ENCODE results near the gene TOPAZ1. TPM values are rescaled to one million over a fixed set of nuclear protein-coding genes. Genes with fewer than 3 reads are reported as not detected.

The TOPAZ1 gene
- total and polyA plus RNA-seq, 2 of the 4 experiments (the other 2 are of a cell fraction), result not detected

DNA sequence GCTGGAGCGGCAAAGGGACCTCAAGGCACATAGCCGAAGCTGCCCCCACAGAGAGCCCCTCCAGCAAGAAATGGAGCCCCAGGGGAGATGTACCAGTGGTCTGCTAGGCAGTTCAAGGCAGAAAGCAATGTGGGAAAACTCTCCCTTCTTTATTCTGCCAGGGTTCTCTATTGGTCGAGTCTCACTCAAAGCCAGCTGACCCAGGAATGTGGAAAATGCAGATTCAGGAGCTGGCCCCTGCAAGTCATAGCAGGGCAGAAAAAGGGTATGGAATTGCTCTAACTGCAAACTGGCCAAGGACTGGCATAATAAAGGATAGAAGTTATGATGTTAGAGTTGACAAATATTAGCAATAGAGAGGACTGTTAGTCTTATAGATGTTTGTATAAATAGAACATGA is 4.0 kb upstream of the TOPAZ1 start:
- no peak overlapping the region for H3K4me2 ChIP-seq (ENCODE audit: low read depth, low read length)
- CTCF ChIA-PET, result no interaction called here

More for the DNA sequence above, 4.0 kb upstream of the TOPAZ1 start:
- no peaks in the 10 kb centered on the region for H3K79me1 ChIP-seq (ENCODE audit: low read depth in 1 of 2, low read length in 2 of 2)
- H2AK5ac ChIP-seq (ENCODE audit: low read depth, low read length), result no peak overlapping the region
- H3K14ac ChIP-seq (replicated peaks; ENCODE audit: low read depth, low read length), result no peak overlapping the region
- H3K4me3 ChIP-seq (ENCODE audit: insufficient read depth, low read depth, low read length), result no peak overlapping the region
- BruUV-seq (replicated peaks), result no TSS peak
- no peak for TF ChIP-seq SMC3 (IDR thresholded peaks at IDR 0.05; ENCODE audit: low read depth, low read length)
- no peak overlapping the region for H2BK15ac ChIP-seq (ENCODE audit: low read depth, low read length)
- no peak overlapping the region for H3K23ac ChIP-seq (ENCODE audit: low read depth, low read length)
- no peak overlapping the region for H2BK120ac ChIP-seq (ENCODE audit: low read depth, low read length)
- no peak overlapping the region for H4K8ac ChIP-seq (ENCODE audit: low read depth in 2 of 2, low read length in 2 of 2)
- no peaks in the 10 kb centered on the region for H3K36me3 ChIP-seq (ENCODE audit: control insufficient read depth, insufficient read depth, low read length)
- H4K5ac ChIP-seq (ENCODE audit: low read depth, low read length), result no peak overlapping the region
- intact Hi-C loops (cut with micrococcal nuclease), result no loop called here
- DNase-seq, result no peak
- H3K18ac ChIP-seq (ENCODE audit: low read depth, low read length), result no peak overlapping the region
- no peak overlapping the region for H2BK5ac ChIP-seq (ENCODE audit: low read depth, low read length, poor library complexity, severe bottlenecking)
- no peak overlapping the region for H3K4ac ChIP-seq (ENCODE audit: low read depth, low read length)
- no peaks in the 10 kb centered on the region for H3K9me1 ChIP-seq (ENCODE audit: insufficient read depth, low read length)
- no peak overlapping the region for H3K27ac ChIP-seq (ENCODE audit: insufficient read depth, low read length)
- no peaks in the 10 kb centered on the region for H3K9me3 ChIP-seq (ENCODE audit: control insufficient read depth, insufficient read depth, low read length)
- H2AK9ac ChIP-seq (replicated peaks; ENCODE audit: low read depth, low read length, poor library complexity), result no peak overlapping the region
- no peaks in the 10 kb centered on the region for H3K4me1 ChIP-seq (ENCODE audit: control insufficient read depth, insufficient read depth, low read length)
- POLR2A ChIA-PET (ENCODE audit: unreplicated experiment), result no interaction called here
- no peak for ATAC-seq (ENCODE audit: low read depth)
- H4K20me1 ChIP-seq (ENCODE audit: insufficient read depth, low read length), result no peaks in the 10 kb centered on the region
- no peak overlapping the region for H2BK20ac ChIP-seq (ENCODE audit: low read depth, low read length)
- no peaks in the 10 kb centered on the region for H3K27me3 ChIP-seq (ENCODE audit: control insufficient read depth, insufficient read depth, low read length)
- no peak overlapping the region for H3K56ac ChIP-seq (ENCODE audit: extremely low read depth, insufficient read depth, low read length)
- H2AFZ ChIP-seq (replicated peaks; ENCODE audit: low read length, poor library complexity), result no peak overlapping the region
- dilution Hi-C loops (cut with HindIII; ENCODE audit: low sequenced_read_pairs, unreplicated experiment), result no loop called here
- no peak overlapping the region for H3K9ac ChIP-seq (ENCODE audit: low read depth, low read length)
- 20% methylated on average over 1 of the region's 3 CpGs; no CpG with 5 or more reads in 1 of the 2 experiments for WGBS, 2 experiments (ENCODE audit: extremely low coverage in 2 of 2, insufficient read length in 1 of 2)
- no peak overlapping the region for H4K91ac ChIP-seq (ENCODE audit: insufficient read depth, low read depth, low read length)
- in situ Hi-C loops (cut with MboI; ENCODE audit: low sequenced_read_pairs), result no loop called here

Measured in IMR-90 (cell line).